ENCODE data around the gene PAQR3.

Gene PAQR3

GRCh38 chr4:78907638-78908037, 31.6 kb downstream of the PAQR3 start:
- no peak overlapping the region for H3K4me3 ChIP-seq (ENCODE audit: low read length)
- no peak for TF ChIP-seq CTCF (conservative IDR thresholded peaks at IDR 0.05; ENCODE audit: low read depth, low read length)
- DNase-seq (ENCODE audit: low read depth): no peak

- no peak for DNase-seq (ENCODE audit: low read depth)
- TF ChIP-seq CTCF (conservative IDR thresholded peaks at IDR 0.05; ENCODE audit: low read depth, low read length): no peak
- H3K4me3 ChIP-seq (ENCODE audit: low read length): no peak overlapping the region
These were observed 35.1 kb downstream of the PAQR3 start for GRCh38 chr4:78904143-78904542.

- no peak for TF ChIP-seq CTCF (conservative IDR thresholded peaks at IDR 0.05; ENCODE audit: low read depth, low read length)
- peak; percentile 13 for DNase-seq (ENCODE audit: low read depth)
- no peak overlapping the region for H3K4me3 ChIP-seq (ENCODE audit: low read length)
These were observed 36.9 kb downstream of the PAQR3 start for GRCh38 chr4:78902298-78902697.

- no peak overlapping the region for H3K4me3 ChIP-seq (ENCODE audit: low read length)
- TF ChIP-seq CTCF (conservative IDR thresholded peaks at IDR 0.05; ENCODE audit: low read depth, low read length): no peak
- DNase-seq (ENCODE audit: low read depth): no peak
These were observed 37.4 kb downstream of the PAQR3 start for GRCh38 chr4:78901882-78902281.

GRCh38 chr4:78899302-78899701, 39.9 kb downstream of the PAQR3 start:
- no peak for DNase-seq (ENCODE audit: low read depth)
- no peak overlapping the region for H3K4me3 ChIP-seq (ENCODE audit: low read length)
- TF ChIP-seq CTCF (conservative IDR thresholded peaks at IDR 0.05; ENCODE audit: low read depth, low read length): no peak

- no peak for TF ChIP-seq CTCF (conservative IDR thresholded peaks at IDR 0.05; ENCODE audit: low read depth, low read length)
- no peak for DNase-seq (ENCODE audit: low read depth)
These were observed 49.3 kb downstream of the PAQR3 start for GRCh38 chr4:78889955-78890354.

GRCh38 chr4:78885598-78885997, 53.6 kb downstream of the PAQR3 start:
- TF ChIP-seq CTCF (conservative IDR thresholded peaks at IDR 0.05; ENCODE audit: low read depth, low read length): no peak
- DNase-seq (ENCODE audit: low read depth): no peak

More at GRCh38 chr4:78889955-78890354, 49.3 kb downstream of the PAQR3 start:
- no peak overlapping the region for H3K4me3 ChIP-seq (ENCODE audit: low read length)

More at GRCh38 chr4:78885598-78885997, 53.6 kb downstream of the PAQR3 start:
- H3K4me3 ChIP-seq (ENCODE audit: low read length): no peak overlapping the region
